GM21529 (cell line): ENCODE data around the gene TNFSF8.

Source experiments
- ATAC-seq: cut with Tn5 transposase; IDR thresholded peaks from one replicate; pipeline ENCODE4 v1.9.1; 2021; ENCODE audit not compliant: unreplicated experiment

TNFSF8 gene

GRCh38 chr9:114878879-114879564 is 51.4 kb downstream of the TNFSF8 start:
- no peak for ATAC-seq

GRCh38 chr9:114869845-114870244 is 60.5 kb downstream of the TNFSF8 start:
- ATAC-seq = no peak

- no peak for ATAC-seq
These were observed 61.0 kb downstream of the TNFSF8 start for GRCh38 chr9:114869378-114869777.

- ATAC-seq = no peak
These were observed 63.1 kb downstream of the TNFSF8 start for GRCh38 chr9:114867327-114867726.

GRCh38 chr9:114864471-114864870 is 65.9 kb downstream of the TNFSF8 start:
- ATAC-seq = no peak

- no peak for ATAC-seq
These were observed 68.3 kb downstream of the TNFSF8 start for GRCh38 chr9:114861922-114862605.

GRCh38 chr9:114861273-114861672 is 69.1 kb downstream of the TNFSF8 start:
- ATAC-seq = no peak

GRCh38 chr9:114860187-114860586 is 70.2 kb downstream of the TNFSF8 start:
- ATAC-seq = no peak

- no peak for ATAC-seq
These were observed 73.5 kb downstream of the TNFSF8 start for GRCh38 chr9:114856942-114857315.

GRCh38 chr9:114856215-114856941 is 74.0 kb downstream of the TNFSF8 start:
- no peak for ATAC-seq

GRCh38 chr9:114855488-114855887 is 74.9 kb downstream of the TNFSF8 start:
- ATAC-seq = no peak

- no peak for ATAC-seq
These were observed 75.5 kb downstream of the TNFSF8 start for GRCh38 chr9:114854736-114855355.

- no peak for ATAC-seq
These were observed 77.1 kb downstream of the TNFSF8 start for GRCh38 chr9:114853071-114853855.

GRCh38 chr9:114852050-114852594 is 78.3 kb downstream of the TNFSF8 start:
- ATAC-seq = no peak

- ATAC-seq = no peak
These were observed 79.1 kb downstream of the TNFSF8 start for GRCh38 chr9:114851306-114851705.
